ENCODE data around the gene SH3PXD2A. TPM values are rescaled to one million over a fixed set of nuclear protein-coding genes. Genes with fewer than 3 reads are reported as not detected.

Gene SH3PXD2A
- total and polyA plus RNA-seq, 9 of the 15 experiments (the other 6 are each of a cell fraction or from before 2014, with no cell fraction given), result 0.41 to 9.3 (median 2.5) TPM

DNA sequence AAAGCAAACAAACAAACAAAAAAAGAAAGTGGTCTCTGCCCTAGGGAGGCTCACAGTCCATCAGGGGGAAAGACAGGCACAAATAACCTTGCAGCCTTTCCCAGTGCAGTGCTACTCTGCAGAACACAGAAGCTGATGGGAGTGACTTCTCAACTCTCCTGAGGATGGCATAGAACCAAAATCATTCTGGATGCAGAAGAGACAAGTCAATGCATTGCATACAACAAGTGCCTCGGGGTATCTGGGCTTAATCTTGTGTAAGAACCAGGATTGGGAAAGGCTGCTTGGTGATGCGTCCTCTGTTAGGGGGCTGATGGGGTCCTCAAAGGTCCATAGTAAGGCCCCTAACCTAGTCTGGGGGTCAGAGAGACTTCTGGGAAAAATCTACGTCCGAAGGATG is 293.0 kb downstream of the SH3PXD2A start:
- in situ Hi-C loops (cut with MboI) (no loop called here), intact Hi-C loops (cut with micrococcal nuclease) (loop anchor here (10.0 kb wide), 1 partner anchor 148 kb away; no protein-coding TSS in a partner anchor)
- no peak overlapping the region for H3K9ac ChIP-seq (ENCODE audit: insufficient read depth in 1 of 2, low read depth in 2 of 2, low read length in 2 of 2)
- no peaks in the 10 kb centered on the region for H3K9me1 ChIP-seq (ENCODE audit: control insufficient read depth, insufficient read depth, low read length)
- no peaks in the 10 kb centered on the region for H3K9me3 ChIP-seq (replicated peaks; ENCODE audit: control insufficient read depth, insufficient read depth, low read depth, low read length)
- no peaks in the 10 kb centered on the region for H3K36me3 ChIP-seq (ENCODE audit: control insufficient read depth, insufficient read depth, low read length)
- FAIRE-seq, result no peak
- H3K4me1 ChIP-seq (replicated peaks in 1 of 2; ENCODE audit: control insufficient read depth in 2 of 2, insufficient read depth in 2 of 2, low read length in 2 of 2), result peaks cover 0 to 10% of the 10 kb centered on the region in 2 experiments; a peak in 1 of 5 replicates
- CTCF ChIA-PET (ENCODE audit: low intra/inter-chr PET ratio), result no interaction called here
- H3K27ac ChIP-seq (ENCODE audit: extremely low read depth, low read depth, low read length), result no peak overlapping the region
- TF ChIP-seq ZNF583 (CRISPR knock-in tag; IDR thresholded peaks at IDR 0.05), result no peak
- H3K27me3 ChIP-seq (ENCODE audit: control insufficient read depth in 2 of 2, insufficient read depth in 2 of 2, low read length in 2 of 2), result peaks cover 0 to 30% of the 10 kb centered on the region in 2 experiments; a peak in 3 of 5 replicates
- H3K79me2 ChIP-seq (ENCODE audit: control insufficient read depth, insufficient read depth, low read length), result no peaks in the 10 kb centered on the region
- 0% methylated on average over 4 of the region's 4 CpGs for WGBS (ENCODE audit: insufficient coverage, low coverage, missing lambda C conversion rate)
- H4K20me1 ChIP-seq (replicated peaks; ENCODE audit: control insufficient read depth, insufficient read depth, low read length), result no peaks in the 10 kb centered on the region
- DNase-seq (ENCODE audit: extremely low read depth in 1 of 4, low spot score in 3 of 4), result no peak
- H3K4me2 ChIP-seq (ENCODE audit: insufficient read depth, low read length), result no peak overlapping the region
- POLR2A ChIA-PET, result interaction anchor here (0.5 to 1.0 kb wide), 2 partner anchors 15 to 340 kb away, joined by 3 read pairs; no protein-coding TSS in a partner anchor
- BruUV-seq (replicated peaks), result no TSS peak
- no peak for ATAC-seq
- no peak overlapping the region for H3K4me3 ChIP-seq
- no peak overlapping the region for H2AFZ ChIP-seq (ENCODE audit: low read depth, low read length)

DNA sequence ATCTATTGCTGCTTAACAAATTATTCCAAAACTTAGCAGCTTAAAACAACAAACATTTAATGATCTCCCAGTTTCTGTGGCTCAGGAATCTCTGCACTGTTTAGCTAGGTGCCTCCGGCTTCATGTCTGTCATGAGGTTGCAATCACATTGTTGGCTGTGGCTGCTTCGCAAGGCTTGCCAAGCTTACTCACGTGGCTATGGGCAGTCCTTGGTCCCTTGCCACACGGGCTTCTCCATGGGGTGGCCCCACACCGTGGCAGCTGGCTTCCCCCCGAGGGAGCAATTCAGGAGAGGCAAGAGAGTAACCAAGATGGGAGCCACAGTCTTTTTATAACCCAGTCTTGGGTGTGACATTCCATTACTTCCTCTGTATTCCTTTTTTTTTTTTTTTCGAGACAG is 294.5 kb downstream of the SH3PXD2A start:
- Histone ChIP-seq H3K4me1 (replicated peaks in 1 of 2; ENCODE audit: control insufficient read depth in 2 of 2, insufficient read depth in 2 of 2, low read length in 2 of 2) (peaks cover 0 to 11% of the 10 kb centered on the region in 2 experiments; a peak in 1 of 5 replicates), H4K20me1 (replicated peaks; ENCODE audit: control insufficient read depth, insufficient read depth, low read length) (no peaks in the 10 kb centered on the region), H3K9me3 (replicated peaks; ENCODE audit: control insufficient read depth, insufficient read depth, low read depth, low read length) (no peaks in the 10 kb centered on the region), H3K27me3 (ENCODE audit: control insufficient read depth in 2 of 2, insufficient read depth in 2 of 2, low read length in 2 of 2) (peaks cover 2 to 44% of the 10 kb centered on the region in 2 experiments; a peak in 3 of 5 replicates), H3K36me3 (ENCODE audit: control insufficient read depth, insufficient read depth, low read length) (no peaks in the 10 kb centered on the region), H3K9ac (ENCODE audit: insufficient read depth in 1 of 2, low read depth in 2 of 2, low read length in 2 of 2) (no peak overlapping the region), H3K79me2 (ENCODE audit: control insufficient read depth, insufficient read depth, low read length) (no peaks in the 10 kb centered on the region), H3K9me1 (ENCODE audit: control insufficient read depth, insufficient read depth, low read length) (no peaks in the 10 kb centered on the region), H2AFZ (ENCODE audit: low read depth, low read length) (no peak overlapping the region), H3K4me2 (ENCODE audit: insufficient read depth, low read length) (no peak overlapping the region), H3K4me3 (no peak overlapping the region), H3K27ac (ENCODE audit: extremely low read depth, low read depth, low read length) (no peak overlapping the region)
- no TSS peak for BruUV-seq (replicated peaks)
- DNase-seq (ENCODE audit: extremely low read depth in 1 of 4, low spot score in 3 of 4) (no peak), FAIRE-seq (no peak), ATAC-seq (no peak)
- ChIA-PET POLR2A (no interaction called here), CTCF (ENCODE audit: low intra/inter-chr PET ratio) (no interaction called here)
- TF ChIP-seq ZNF780A (CRISPR knock-in tag; IDR thresholded peaks at IDR 0.05), result no peak
- TF ChIP-seq HSF4 (CRISPR knock-in tag; IDR thresholded peaks at IDR 0.05; ENCODE audit: borderline replicate concordance), result no peak
- TF ChIP-seq RNF2 (IDR thresholded peaks at IDR 0.05), result no peak
- TF ChIP-seq EZH2 (IDR thresholded peaks at IDR 0.05; ENCODE audit: borderline replicate concordance, low read depth, low read length), result no peak
- TF ChIP-seq PCBP2 (IDR thresholded peaks at IDR 0.05; ENCODE audit: low read depth, low read length, poor library complexity, severe bottlenecking), result no peak
- TF ChIP-seq TFAM (CRISPR knock-in tag; conservative IDR thresholded peaks at IDR 0.05), result no peak
- no peak for TF ChIP-seq BRF1 (IDR thresholded peaks at IDR 0.05; ENCODE audit: borderline replicate concordance, extremely low read depth, insufficient read length)
- TF ChIP-seq, protein P1, sequence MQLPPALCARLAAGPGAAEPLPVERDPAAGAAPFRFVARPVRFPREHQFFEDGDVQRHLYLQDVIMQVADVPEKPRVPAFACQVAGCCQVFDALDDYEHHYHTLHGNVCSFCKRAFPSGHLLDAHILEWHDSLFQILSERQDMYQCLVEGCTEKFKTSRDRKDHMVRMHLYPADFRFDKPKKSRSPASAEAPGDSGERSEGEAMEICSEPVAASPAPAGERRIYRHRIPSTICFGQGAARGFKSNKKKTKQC (CRISPR knock-in tag; IDR thresholded peaks at IDR 0.05), result no peak
- no peak for TF ChIP-seq DACH1 (IDR thresholded peaks at IDR 0.05; ENCODE audit: partially characterized antibody)
- no peak for TF ChIP-seq HDAC6 (IDR thresholded peaks at IDR 0.05; ENCODE audit: low read depth, low read length)
- TF ChIP-seq ZNF830 (CRISPR knock-in tag; IDR thresholded peaks at IDR 0.05), result no peak
- TF ChIP-seq PHB (CRISPR knock-in tag; IDR thresholded peaks at IDR 0.05), result no peak
- TF ChIP-seq XRCC4 (IDR thresholded peaks at IDR 0.05; ENCODE audit: extremely low read depth, insufficient read depth, insufficient read length), result no peak
- TF ChIP-seq CBFA2T2 (conservative IDR thresholded peaks at IDR 0.05), result no peak
- intact Hi-C loops (cut with micrococcal nuclease), result loop anchor here (10.0 kb wide), 1 partner anchor 146 kb away; no protein-coding TSS in a partner anchor
- 0% methylated on average over 3 of the region's 7 CpGs for WGBS (ENCODE audit: insufficient coverage, low coverage, missing lambda C conversion rate)
- in situ Hi-C loops (cut with MboI), result no loop called here

All from K562 (cell line).